Fibroblast of lung (primary cell): Measurements from ENCODE around the gene AIFM3. TPM values are rescaled to one million over a fixed set of nuclear protein-coding genes. Genes with fewer than 3 reads are reported as not detected.

Experiments
- DNase-seq, 2 donors: peaks; one replicate each; pipeline versions ENCODE4 v3.0.0 to v3.0.0-alpha.2; 2010; ENCODE audit warnings: low read depth in 2 of 2
- H2AFZ ChIP-seq: 2 replicates; pipeline ENCODE4 v1.5.1; 2012; ENCODE audit warnings: low read length, control low read depth, inconsistent platforms
- H3K27ac ChIP-seq: 2 replicates; pipeline ENCODE4 v1.5.1; 2011; ENCODE audit warnings: low read length, control low read depth; ENCODE audit not compliant: insufficient read depth
- H3K27me3 ChIP-seq: 2 replicates; pipeline ENCODE4 v1.5.1; 2011; ENCODE audit warnings: mild to moderate bottlenecking, low read length; ENCODE audit not compliant: control insufficient read depth, insufficient read depth
- H3K36me3 ChIP-seq: 2 replicates; pipeline ENCODE4 v1.5.1; 2011; ENCODE audit warnings: low read length; ENCODE audit not compliant: control insufficient read depth, insufficient read depth
- H3K4me1 ChIP-seq: 2 replicates; pipeline ENCODE4 v1.5.1; 2011; ENCODE audit warnings: low read length; ENCODE audit not compliant: control insufficient read depth, insufficient read depth; ENCODE audit errors: extremely low read depth
- H3K4me2 ChIP-seq: 2 replicates; pipeline ENCODE4 v1.5.1; 2011; ENCODE audit warnings: low read length, control low read depth; ENCODE audit not compliant: insufficient read depth; ENCODE audit errors: extremely low read depth
- H3K4me3 ChIP-seq, 4 experiments: fragments of 200-600 bp in 1 of 4; sonication (generic) in 1 of 4; replicated peaks in 1 of 4; 2 replicates each; pipeline ENCODE4 v1.5.1; 2011 to 2016; ENCODE audit warnings: low read length in 4 of 4, low read depth in 3 of 4, mild to moderate bottlenecking in 3 of 4, control low read depth in 2 of 4, inconsistent platforms in 1 of 4, mixed read lengths in 1 of 4; ENCODE audit not compliant: insufficient read depth in 1 of 4; ENCODE audit errors: control extremely low read depth in 1 of 4
- H3K79me2 ChIP-seq: 2 replicates; pipeline ENCODE4 v1.5.1; 2012; ENCODE audit warnings: mild to moderate bottlenecking, low read length, inconsistent platforms; ENCODE audit not compliant: control insufficient read depth, insufficient read depth
- H3K9ac ChIP-seq: 2 replicates; pipeline ENCODE4 v1.5.1; 2011; ENCODE audit warnings: mild to moderate bottlenecking, low read length, control low read depth; ENCODE audit not compliant: insufficient read depth
- H3K9me3 ChIP-seq: 2 replicates; pipeline ENCODE4 v1.5.1; 2012; ENCODE audit warnings: low read depth, low read length; ENCODE audit not compliant: control insufficient read depth, insufficient read depth
- H4K20me1 ChIP-seq: 2 replicates; pipeline ENCODE4 v1.5.1; 2011; ENCODE audit warnings: low read length; ENCODE audit not compliant: control insufficient read depth, insufficient read depth; ENCODE audit errors: extremely low read depth
- CTCF ChIP-seq, 2 donors: IDR thresholded peaks in 1 of 2; conservative IDR thresholded peaks in 1 of 2; 1 replicate in 1 of 2; 2 replicates in 1 of 2; pipeline ENCODE4 v1.5.1; 2011 to 2012; ENCODE audit warnings: low read length in 2 of 2, control low read depth in 1 of 2, inconsistent platforms in 1 of 2, low read depth in 1 of 2, mild to moderate bottlenecking in 1 of 2
- EZH2 ChIP-seq: IDR thresholded peaks from 2 replicates; pipeline ENCODE4 v1.5.1; 2012; ENCODE audit warnings: low read length, control low read depth, mild to moderate bottlenecking; ENCODE audit errors: missing control alignments
- polyA plus RNA-seq, 2 donors: library from polyadenylated mRNA; depleted of rRNA in 1 of 2; stranded (reverse) in 1 of 2; unstranded in 1 of 2; fragments of >200 nt; gene quantifications; 2 replicates each; pipeline ENCODE4 v1.2.1, GENCODE V29; 2011 to 2012; ENCODE audit warnings: missing spikeins in 1 of 2
- total RNA-seq: library from RNA; depleted of rRNA; stranded (reverse); fragments of >200 nt; gene quantifications from 2 replicates; pipeline ENCODE4 v1.2.1, GENCODE V29; 2014

Gene AIFM3
- total and polyA plus RNA-seq, 2 donors (not counting 1 experiment from before 2014, with no cell fraction given) = 0.15 to 2.0 TPM

DNA sequence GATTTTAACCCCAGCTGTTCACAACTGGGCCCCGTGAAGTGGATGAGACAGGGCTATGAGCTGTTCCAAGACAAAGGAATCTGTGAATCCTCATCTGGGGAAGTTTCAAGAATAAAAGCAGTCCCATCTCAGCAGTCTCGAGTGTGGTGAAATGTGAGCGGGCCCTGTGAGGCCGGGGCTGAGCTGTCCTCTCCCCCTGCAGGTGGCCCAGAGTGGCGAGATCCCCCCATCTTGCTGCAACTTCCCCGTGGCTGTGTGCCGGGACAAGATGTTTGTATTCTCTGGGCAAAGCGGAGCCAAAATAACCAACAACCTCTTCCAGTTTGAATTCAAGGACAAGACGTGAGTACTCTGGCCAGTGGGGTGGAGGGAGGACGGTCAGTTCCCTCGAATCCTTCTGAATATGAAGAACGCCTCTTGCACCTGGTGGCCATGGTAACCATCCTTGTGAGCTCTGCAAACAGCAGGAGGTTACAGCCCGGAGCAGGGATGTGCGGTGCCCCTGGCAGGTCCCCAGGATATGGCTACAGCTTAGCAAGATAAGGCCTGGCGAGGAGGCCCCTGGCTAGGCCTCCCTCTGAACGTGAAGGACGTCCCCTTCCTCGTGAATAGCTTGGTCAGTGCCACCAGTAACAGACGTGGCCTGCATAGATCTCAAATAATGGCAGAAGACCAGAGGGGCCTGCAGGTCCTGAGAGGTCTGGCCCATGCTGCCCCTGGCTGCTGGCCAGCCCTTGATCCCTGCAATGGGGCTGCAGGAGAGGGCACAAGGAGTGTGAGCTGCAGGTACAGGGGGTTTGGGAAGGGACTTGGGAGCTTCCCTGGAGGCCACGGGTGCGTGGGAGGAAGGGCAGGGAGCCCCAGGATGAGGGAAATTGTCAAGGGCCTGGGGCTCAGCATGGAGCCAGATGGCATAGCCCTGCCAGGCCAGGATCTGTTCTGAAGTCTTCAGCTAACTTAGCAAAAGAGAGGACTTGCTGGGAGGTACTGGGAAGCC lies 23.4 kb downstream of the AIFM3 start:
- Histone ChIP-seq H2AFZ (no peak overlapping the region), H3K4me2 (no peak overlapping the region)
- TF ChIP-seq CTCF (conservative IDR thresholded peaks at IDR 0.05 in 1 of 2, IDR thresholded peaks at IDR 0.05 in 1 of 2; ENCODE audit: low read depth in 1 of 2, low read length in 2 of 2) = no peak

GRCh38 chr22:20991252-20992055 lies 24.4 kb downstream of the AIFM3 start:
- Histone ChIP-seq H3K79me2 (no peaks in the 10 kb centered on the region), H3K36me3 (peaks cover 31% of the 10 kb centered on the region)

More for the DNA sequence above, 23.4 kb downstream of the AIFM3 start:
- DNase-seq = no peak
- H3K4me1 ChIP-seq = no peaks in the 10 kb centered on the region
- no peak overlapping the region for H3K4me3 ChIP-seq
- no peaks in the 10 kb centered on the region for H3K27me3 ChIP-seq
- H4K20me1 ChIP-seq = no peaks in the 10 kb centered on the region
- no peaks in the 10 kb centered on the region for H3K9me3 ChIP-seq
- peaks cover 29% of the 10 kb centered on the region for H3K36me3 ChIP-seq
- no peak overlapping the region for H3K9ac ChIP-seq
- H3K79me2 ChIP-seq = no peaks in the 10 kb centered on the region
- no peak overlapping the region for H3K27ac ChIP-seq

More at GRCh38 chr22:20991252-20992055, 24.4 kb downstream of the AIFM3 start:
- Histone ChIP-seq H3K4me2 (no peak overlapping the region), H4K20me1 (no peaks in the 10 kb centered on the region), H3K4me3 (no peak overlapping the region), H3K9me3 (no peaks in the 10 kb centered on the region), H3K27ac (no peak overlapping the region), H2AFZ (no peak overlapping the region), H3K9ac (no peak overlapping the region), H3K27me3 (no peaks in the 10 kb centered on the region), H3K4me1 (no peaks in the 10 kb centered on the region)
- no peak for TF ChIP-seq EZH2
- TF ChIP-seq CTCF (conservative IDR thresholded peaks at IDR 0.05 in 1 of 2, IDR thresholded peaks at IDR 0.05 in 1 of 2; ENCODE audit: low read depth in 1 of 2, low read length in 2 of 2) = no peak
- no peak for DNase-seq
